HS-27A (cell line): ENCODE measurements around the gene TRMT44.
A peak's percentile ranks its signal among the peaks of the same experiment; 100 is the strongest.
"Not testable (repeated sequence)": the region's sequence is repeated elsewhere in the genome, so short reads cannot be mapped to it uniquely, and the experiment has no call there.

ENCODE experiments used
- DNase-seq: peaks from one replicate; pipeline ENCODE4 v3.0.0-alpha.2; 2012; ENCODE audit warnings: low read depth, missing footprints

The TRMT44 gene

DNA sequence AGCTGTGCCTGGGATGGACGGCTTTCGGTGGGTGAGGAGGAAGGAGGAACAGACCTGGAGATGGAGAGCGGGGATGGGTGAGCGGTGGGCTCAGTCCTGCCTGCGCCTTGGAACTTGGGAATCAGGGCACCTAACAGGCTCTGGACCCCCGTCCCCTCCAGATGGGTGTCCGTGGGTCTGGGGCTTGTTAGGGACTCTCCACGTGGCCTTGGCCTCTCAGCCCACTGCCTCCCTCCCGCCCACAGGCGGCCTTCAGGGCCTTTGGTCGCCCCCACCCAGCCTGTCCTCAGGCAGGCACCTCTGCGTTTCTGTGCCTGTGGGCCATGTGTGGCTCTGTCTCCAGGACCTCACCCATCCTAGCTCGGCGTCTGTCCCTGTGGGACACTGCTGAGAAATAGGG is 29.0 kb downstream of the TRMT44 start:
- no peak for DNase-seq

DNA sequence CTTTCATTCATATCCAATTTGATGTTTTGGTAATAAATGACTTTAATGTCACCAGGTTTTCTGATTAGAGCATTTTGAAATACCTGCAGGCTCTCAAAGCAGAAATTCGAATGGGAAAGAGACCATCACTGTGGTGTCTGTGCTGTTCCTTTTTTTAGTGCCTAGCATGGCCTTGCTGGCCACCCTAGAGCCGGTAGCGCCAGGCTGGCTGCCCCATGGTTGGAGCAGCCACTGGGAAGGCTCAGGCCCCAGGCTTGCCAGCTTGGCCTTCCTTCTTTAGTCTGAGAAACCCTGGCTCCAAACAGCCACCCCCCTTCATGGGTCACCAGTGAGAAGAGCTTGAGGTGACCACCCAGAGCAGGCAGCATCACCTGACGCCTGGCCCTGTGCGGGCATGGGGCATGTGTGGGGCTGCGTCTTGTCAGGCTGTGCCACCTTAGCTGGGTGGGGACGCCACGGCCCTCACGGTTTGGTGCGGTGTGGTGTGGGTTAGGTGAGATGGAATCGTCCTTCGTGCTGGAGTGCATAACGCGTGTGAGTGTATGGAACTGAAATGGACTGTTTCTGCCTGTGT is 30.0 kb downstream of the TRMT44 start:
- DNase-seq, result no peak

DNA sequence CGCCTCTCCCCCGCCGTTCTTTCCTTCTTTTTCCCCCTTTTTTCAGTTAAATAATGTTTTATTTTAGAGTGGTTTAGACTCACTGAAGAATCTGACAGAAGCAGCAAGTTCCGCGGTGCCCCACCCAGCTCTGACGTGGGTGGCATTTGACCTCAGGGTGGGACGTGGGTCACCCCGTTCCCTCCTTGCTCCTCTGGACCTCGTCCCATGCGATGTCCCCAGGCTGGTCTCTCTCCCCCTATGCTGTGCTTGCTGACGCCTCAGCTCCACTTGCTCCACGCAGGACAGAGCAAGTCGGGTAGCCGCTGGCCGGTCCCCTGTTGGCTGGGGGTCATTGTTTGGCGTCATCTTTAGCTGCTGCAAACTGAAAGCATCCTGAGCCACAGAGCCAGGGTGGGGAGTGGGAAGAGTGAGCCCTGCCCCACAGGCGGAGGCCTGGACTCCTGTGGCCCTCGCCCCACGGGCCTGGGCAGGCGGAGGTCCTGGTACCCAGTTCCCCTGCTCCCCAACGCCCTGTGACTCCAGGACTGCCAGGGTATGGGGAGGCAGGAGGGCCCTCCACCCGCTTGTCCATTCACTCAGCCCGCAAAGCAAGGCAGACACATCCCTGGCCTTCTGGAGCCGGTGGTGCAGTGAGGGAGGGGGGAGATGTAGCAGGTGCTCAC is 30.8 kb downstream of the TRMT44 start:
- DNase-seq, result no peak

- DNase-seq, result no peak
Measured at GRCh38 chr4:8472158-8472688, 31.6 kb downstream of the TRMT44 start.

GRCh38 chr4:8472689-8473197 is 32.2 kb downstream of the TRMT44 start:
- peak; percentile 76 for DNase-seq

DNA sequence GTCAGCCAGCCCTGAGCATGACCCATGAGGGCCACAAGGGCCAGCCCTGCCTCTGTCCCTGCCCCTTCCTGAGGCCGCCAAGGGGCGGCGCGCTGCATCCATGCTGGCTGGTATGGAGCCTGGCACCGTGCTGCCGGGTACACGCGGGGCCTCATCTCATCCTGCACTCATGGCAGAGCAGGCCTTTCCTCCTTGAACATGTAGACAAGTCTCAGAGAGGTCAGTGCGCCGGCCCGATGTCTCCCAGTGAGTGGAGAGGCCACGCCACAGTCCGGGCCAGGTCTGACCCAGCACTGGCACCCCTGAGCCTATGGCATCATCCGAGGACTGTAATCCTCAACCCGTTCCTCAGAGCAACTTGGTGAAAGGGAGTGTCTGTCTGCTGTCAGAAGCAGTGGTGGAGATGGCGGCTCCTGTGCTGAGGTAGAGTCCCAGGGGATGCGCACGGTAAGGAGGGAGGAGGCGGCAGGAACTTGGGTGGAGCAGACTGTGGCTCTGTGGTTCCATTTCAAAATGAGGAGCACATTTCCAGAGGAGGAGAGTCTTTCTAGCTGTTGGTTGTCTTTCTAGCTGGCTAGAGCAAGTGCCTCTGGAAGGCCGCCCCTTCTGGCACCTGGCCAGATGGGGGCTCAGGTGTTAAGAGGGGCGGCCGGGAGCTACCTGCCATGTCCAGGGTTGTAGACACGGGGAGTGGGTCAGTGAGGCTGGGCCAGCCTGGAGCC is 32.8 kb downstream of the TRMT44 start:
- no peak for DNase-seq

- no peak for DNase-seq
Measured at GRCh38 chr4:8473920-8474590, 33.5 kb downstream of the TRMT44 start.

- no peak for DNase-seq
Measured at GRCh38 chr4:8474856-8475255, 34.3 kb downstream of the TRMT44 start.

DNA sequence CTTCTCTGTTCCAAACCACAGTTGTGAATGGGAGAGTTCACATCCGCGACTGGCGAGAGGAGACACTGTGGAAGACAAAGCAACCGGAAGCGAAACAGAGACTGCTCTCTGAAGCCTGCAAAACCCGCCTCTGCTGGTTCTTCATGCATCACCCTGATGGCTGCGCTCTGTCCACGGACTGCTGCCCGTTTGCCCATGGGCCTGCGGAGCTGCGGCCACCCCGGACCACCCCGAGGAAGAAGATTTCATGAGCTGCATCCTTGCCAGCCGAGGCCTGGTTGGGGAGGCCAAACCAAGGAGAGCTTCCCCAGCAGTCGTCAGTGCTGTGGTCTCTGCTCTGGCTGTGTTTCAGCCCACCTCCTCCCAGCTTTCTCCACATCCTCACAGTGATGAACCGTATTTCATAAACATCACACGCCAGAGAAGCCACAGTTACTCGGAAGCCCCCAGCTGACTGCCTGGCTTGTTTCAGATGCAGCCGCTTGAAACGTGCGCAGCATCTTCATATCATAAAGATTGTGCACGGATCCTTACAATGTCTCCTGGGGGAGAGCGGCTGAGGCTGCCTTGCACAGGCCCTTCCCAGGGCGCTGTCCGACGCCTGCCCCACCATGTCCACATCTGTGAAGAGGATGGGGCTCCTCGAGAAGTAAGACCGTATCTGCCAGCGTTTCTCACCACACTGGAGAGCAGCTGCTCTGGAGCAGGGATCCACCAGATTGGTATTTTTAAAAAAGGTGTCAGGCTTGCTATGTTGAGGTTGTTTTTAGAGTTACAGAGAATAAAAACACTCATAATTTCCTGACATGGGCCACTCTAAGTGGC is 35.4 kb downstream of the TRMT44 start:
- DNase-seq, result no peak

- no peak for DNase-seq
Measured at GRCh38 chr4:8477095-8477635, 36.6 kb downstream of the TRMT44 start.

DNA sequence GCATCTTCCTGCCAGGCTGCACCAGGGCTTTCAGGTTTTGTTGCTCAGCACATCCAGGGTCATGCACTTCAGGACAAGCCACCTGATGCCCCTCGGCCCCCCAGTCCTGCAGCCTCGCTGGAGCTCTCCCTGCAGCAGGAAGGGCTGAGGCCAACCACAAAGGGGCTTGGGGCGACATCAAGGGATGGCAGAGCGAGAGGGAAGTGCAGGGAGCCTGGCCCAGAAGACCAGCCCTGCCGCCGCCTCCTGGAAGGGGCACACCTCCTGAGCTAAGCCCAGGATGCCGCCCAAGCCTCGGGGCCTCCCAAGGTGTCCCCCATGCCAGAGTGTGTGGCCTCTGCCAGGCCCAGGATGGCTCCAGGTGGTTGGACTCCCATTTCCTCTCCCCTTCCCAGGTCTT is 37.1 kb downstream of the TRMT44 start:
- DNase-seq, result no peak

DNA sequence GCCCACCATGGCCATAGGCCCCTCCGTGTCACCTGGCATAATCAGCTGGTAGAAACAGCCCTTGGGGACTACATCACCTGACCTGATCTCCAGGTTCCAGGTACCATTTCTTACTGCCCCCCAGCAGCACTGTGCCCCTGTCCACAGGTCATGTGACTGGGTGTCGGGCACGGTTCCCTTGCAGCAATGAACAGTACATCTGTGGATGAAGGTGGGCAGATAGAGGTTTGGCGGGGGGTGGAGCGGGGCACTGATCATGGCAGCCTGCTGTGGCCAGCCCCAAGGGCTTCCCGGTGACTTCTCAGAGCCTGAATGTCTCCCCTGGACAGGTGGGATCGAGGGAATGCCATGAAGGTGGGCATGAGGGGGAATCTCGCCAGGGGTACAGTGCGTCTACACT is 37.8 kb downstream of the TRMT44 start:
- no peak for DNase-seq

- no peak for DNase-seq
Measured at GRCh38 chr4:8478801-8479744, 38.5 kb downstream of the TRMT44 start.

DNA sequence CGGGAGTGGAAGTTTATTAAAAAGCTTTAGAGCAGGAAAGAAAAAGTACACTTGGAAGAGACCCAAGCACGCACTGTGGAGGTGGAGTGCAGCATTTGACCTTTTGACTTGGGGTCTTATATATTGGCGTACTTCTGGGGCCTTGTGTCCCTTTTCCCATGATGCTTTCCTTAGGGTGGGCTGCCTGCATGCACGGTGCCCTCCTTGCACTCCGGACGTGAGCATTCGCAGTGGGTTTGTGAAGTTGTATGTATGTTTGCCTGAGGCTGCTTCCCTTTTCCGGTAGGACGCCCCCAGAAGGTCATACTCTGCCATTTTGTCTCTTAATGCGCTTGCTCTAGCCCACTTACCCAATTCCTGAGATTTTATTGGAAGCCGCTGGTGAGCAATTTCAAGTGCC is 39.6 kb downstream of the TRMT44 start:
- DNase-seq, result no peak

GRCh38 chr4:8486643-8487042 is 46.1 kb downstream of the TRMT44 start:
- DNase-seq, result not testable (repeated sequence)

DNA sequence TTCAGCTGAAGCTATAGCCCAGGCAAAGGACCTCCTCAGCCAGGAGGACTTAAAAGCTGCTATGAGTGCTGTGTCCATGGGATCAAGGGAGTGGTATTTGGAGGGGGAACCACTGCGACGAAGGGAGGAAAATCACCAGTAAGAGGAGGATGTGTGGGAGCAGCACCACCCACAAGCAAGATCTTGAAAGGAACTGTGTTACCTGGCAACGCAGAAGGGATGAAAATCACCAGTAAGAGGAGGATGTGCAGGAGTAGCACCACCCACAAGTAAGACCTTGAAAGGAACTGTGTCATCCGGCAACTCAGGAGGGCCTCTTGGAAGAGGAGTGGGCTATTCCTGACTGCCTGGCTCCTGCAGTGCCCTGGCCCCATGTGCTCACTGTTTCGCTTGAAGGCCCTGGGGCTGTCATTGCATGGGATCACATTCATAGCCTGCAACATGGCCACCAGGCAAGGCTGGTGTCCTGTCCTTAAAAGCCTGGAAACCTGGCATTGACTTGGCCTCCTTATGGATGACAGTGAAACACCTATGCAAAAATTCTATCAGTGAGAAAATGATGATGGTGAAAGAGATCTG is 48.3 kb downstream of the TRMT44 start:
- DNase-seq, result no peak

- not testable (repeated sequence) for DNase-seq
Measured at GRCh38 chr4:8491478-8491877, 50.9 kb downstream of the TRMT44 start.

DNA sequence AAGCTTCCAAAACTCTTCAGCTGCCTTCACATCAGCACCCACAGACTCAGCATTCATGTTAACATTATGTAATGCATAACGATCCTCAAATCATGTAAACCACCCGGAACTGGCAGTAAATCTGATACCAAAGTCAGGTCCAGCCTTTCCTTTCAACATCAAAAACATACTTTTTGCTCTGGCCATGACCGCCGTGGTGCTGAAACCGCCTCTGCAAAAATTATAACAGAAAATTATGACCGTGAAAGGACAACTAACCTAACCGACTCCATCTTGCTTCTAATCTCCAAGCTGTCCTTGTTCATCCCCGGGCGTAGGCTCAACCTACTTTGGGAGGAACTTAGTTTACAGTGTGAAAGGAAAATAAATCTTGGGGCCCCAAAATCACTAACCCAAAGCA is 51.6 kb downstream of the TRMT44 start:
- no peak for DNase-seq

- no peak for DNase-seq
Measured at GRCh38 chr4:8493484-8493883, 52.9 kb downstream of the TRMT44 start.

DNA sequence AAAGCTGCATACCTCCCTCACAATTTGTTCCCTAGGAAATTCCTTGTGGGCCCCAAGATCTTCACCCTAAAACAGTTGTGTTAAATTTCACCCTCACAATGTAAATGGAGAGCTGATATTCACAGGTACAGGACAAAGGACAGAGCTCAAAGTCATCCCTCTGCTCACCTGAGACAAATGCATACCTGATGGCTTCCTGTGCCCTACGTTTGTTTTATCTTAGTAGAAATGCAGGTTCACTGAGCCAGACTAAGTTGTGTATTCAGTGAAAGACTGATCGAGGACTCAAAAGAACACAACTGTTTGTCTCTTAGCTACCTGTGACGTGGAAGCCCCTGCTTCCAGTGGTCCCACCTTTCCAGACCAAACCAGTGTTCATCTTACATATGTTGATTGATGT is 53.6 kb downstream of the TRMT44 start:
- DNase-seq, result no peak
